Duodenal mucosa (tissue), 2 donors: ENCODE measurements around the gene C5orf52.

Experiments
- H3K27ac ChIP-seq: one replicate; pipeline ENCODE4 v1.7.0; 2013; ENCODE audit warnings: low read depth, low read length
- H3K27me3 ChIP-seq, 2 donors: one replicate each; pipeline ENCODE4 v1.7.0; 2013; ENCODE audit warnings: low read length in 2 of 2, control low read depth in 1 of 2; ENCODE audit not compliant: insufficient read depth in 2 of 2, control insufficient read depth in 1 of 2
- H3K36me3 ChIP-seq, 2 donors: one replicate each; pipeline ENCODE4 v1.7.0; 2013; ENCODE audit warnings: low read length in 2 of 2, control low read depth in 1 of 2; ENCODE audit not compliant: insufficient read depth in 2 of 2, control insufficient read depth in 1 of 2
- H3K4me1 ChIP-seq, 2 donors: one replicate each; pipeline ENCODE4 v1.7.0; 2013; ENCODE audit warnings: low read length in 2 of 2, control low read depth in 1 of 2; ENCODE audit not compliant: insufficient read depth in 2 of 2, control insufficient read depth in 1 of 2
- H3K4me3 ChIP-seq, 2 donors: one replicate each; pipeline ENCODE4 v1.7.0; 2013; ENCODE audit warnings: low read length in 2 of 2, low read depth in 1 of 2
- H3K9ac ChIP-seq, 2 donors: one replicate each; pipeline ENCODE4 v1.7.0; 2013; ENCODE audit warnings: low read length in 2 of 2, low read depth in 1 of 2
- H3K9me3 ChIP-seq, 2 donors: one replicate each; pipeline ENCODE4 v1.7.0; 2013; ENCODE audit warnings: low read length in 2 of 2, control low read depth in 1 of 2; ENCODE audit not compliant: control insufficient read depth in 1 of 2

Gene C5orf52

DNA sequence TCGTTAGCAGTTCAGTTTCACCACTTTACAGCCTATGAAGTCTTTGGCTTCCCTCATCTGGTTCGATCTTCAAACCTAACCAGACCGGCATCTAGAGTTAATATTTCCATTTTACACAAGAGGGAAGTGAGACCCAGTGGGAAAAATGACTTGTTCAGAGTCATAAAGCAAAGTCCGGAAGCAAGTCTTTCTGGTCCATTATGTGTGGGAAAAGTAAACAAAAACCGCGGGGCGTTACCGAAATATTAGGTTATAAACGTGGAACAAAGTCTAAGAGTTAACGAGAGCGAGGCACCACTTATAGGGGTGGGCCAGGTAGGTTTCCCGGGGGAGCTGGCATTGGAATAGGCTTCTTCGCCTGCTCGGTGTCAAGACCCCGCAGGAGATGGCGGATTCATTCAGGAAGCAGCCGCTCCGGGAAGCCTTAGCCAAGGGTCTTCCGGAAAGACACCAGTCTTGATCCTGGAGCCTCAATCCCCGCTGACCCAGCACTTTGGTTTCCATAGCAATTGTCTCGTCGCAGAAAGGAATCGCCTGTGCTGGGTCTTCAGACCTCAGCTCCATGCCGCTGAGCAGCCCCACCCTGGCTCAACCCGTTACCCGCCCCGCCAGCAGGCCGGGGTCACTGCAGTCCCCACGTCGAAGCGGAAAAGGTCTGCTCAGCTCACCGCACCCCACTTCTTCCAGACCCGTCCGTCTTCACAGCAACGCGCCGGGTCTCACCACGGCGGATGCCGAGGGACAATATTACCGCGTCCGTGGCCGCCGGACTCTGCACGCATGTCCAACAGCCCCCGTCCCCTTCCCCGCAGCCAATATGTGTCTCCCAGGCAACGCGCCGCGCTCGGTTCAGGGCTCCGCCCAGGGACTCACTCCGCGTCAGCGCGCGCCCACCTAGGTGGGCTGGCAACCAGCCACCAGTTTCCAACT is at the start of gene C5orf52:
Gene C5orf52 (plus strand): TSS at position 872 of the 930 bp plus-strand sequence. CDS start 82 bp downstream, outside the sequence.
- Histone ChIP-seq H3K9ac (peak within 1 kb of the TSS; percentile 86 to 96), H3K4me1 (peaks cover 11 to 21% of the 10 kb centered on the region in 2 donors), H3K27me3 (no peaks in the 10 kb centered on the region), H3K27ac (peak within 1 kb of the TSS; percentile 67), H3K9me3 (no peaks in the 10 kb centered on the region), H3K36me3 (no peaks in the 10 kb centered on the region), H3K4me3 (peak within 1 kb of the TSS; percentile 89 to 91)

- Histone ChIP-seq H3K4me3 (no peak overlapping the region), H3K27me3 (no peaks in the 10 kb centered on the region), H3K9me3 (no peaks in the 10 kb centered on the region), H3K9ac (no peak overlapping the region), H3K4me1 (no peaks in the 10 kb centered on the region), H3K27ac (no peak overlapping the region), H3K36me3 (no peaks in the 10 kb centered on the region)
Observed at GRCh38 chr5:157624144-157624543, 47.2 kb upstream of the C5orf52 start.

GRCh38 chr5:157626831-157627230 is 44.5 kb upstream of the C5orf52 start:
- no peaks in the 10 kb centered on the region for H3K36me3 ChIP-seq
- no peak overlapping the region for H3K4me3 ChIP-seq
- H3K4me1 ChIP-seq = no peaks in the 10 kb centered on the region
- no peak overlapping the region for H3K9ac ChIP-seq
- H3K27ac ChIP-seq = no peak overlapping the region
- H3K27me3 ChIP-seq = no peaks in the 10 kb centered on the region
- peaks cover 0 to 4% of the 10 kb centered on the region in 2 donors for H3K9me3 ChIP-seq

DNA sequence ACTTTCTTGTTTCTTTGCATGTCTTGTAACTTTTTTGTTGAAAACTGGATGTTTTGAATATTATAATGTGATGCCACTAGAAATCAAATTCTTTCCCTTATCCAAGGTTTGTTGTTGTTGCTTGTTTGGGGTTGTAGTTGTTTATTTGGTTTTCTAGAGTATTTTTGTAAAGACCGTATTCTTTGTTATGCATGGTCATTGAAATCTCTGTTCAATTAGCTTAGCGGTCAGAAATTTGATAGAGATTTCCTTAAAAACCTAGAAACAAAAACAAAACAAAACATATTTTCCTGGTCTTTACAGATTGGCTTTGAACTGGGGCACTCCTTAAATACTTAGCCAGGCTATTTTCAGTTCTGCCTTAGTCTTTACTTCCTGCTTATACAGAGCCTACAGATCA is 41.0 kb upstream of the C5orf52 start:
- H3K9me3 ChIP-seq = peaks cover 0 to 4% of the 10 kb centered on the region in 2 donors
- no peak overlapping the region for H3K9ac ChIP-seq
- H3K27me3 ChIP-seq = no peaks in the 10 kb centered on the region
- no peak overlapping the region for H3K27ac ChIP-seq
- no peaks in the 10 kb centered on the region for H3K36me3 ChIP-seq
- no peaks in the 10 kb centered on the region for H3K4me1 ChIP-seq
- H3K4me3 ChIP-seq = no peak overlapping the region

DNA sequence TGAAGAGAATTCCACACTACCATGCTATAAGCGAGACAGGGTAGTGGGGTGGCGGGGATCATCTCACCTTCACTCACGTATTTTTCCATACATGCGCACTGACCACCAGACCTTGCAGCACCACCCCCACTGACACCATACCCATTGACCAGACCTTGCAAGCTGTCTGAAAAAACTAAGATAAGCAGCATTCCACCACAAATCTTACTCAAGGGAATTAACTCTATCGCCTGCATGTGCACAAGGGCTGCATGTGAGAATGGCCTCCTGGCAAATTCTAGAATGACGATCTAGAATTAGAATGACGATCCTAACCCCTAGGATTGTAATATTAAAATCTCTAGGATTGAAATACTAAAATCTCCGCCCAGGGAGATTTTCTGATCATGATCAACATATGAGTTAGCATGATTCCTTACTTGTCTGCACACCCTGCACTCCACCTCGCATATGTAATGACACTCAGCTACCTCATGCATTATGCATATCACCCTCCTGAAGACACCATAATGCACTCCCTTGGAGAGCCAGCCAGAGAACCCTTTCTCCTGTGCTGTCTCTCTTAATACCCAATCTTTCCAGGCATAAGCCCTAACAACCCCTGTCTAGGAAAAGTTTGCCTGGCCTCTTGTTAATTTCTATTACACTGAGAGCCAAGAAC is 30.8 kb upstream of the C5orf52 start:
- no peak overlapping the region for H3K9ac ChIP-seq
- H3K27me3 ChIP-seq = no peaks in the 10 kb centered on the region
- H3K4me3 ChIP-seq = no peak overlapping the region
- H3K9me3 ChIP-seq = no peaks in the 10 kb centered on the region
- H3K4me1 ChIP-seq = no peaks in the 10 kb centered on the region
- no peak overlapping the region for H3K27ac ChIP-seq
- no peaks in the 10 kb centered on the region for H3K36me3 ChIP-seq

- no peaks in the 10 kb centered on the region for H3K27me3 ChIP-seq
- H3K4me1 ChIP-seq = no peaks in the 10 kb centered on the region
- H3K9me3 ChIP-seq = no peaks in the 10 kb centered on the region
- H3K9ac ChIP-seq = no peak overlapping the region
- H3K36me3 ChIP-seq = no peaks in the 10 kb centered on the region
- no peak overlapping the region for H3K27ac ChIP-seq
- no peak overlapping the region for H3K4me3 ChIP-seq
Observed at GRCh38 chr5:157648275-157648990, 22.9 kb upstream of the C5orf52 start.

GRCh38 chr5:157649101-157649500 is 22.2 kb upstream of the C5orf52 start:
- H3K9me3 ChIP-seq = no peaks in the 10 kb centered on the region
- H3K4me1 ChIP-seq = no peaks in the 10 kb centered on the region
- no peak overlapping the region for H3K27ac ChIP-seq
- H3K36me3 ChIP-seq = no peaks in the 10 kb centered on the region
- H3K4me3 ChIP-seq = no peak overlapping the region
- H3K9ac ChIP-seq = no peak overlapping the region
- H3K27me3 ChIP-seq = no peaks in the 10 kb centered on the region

DNA sequence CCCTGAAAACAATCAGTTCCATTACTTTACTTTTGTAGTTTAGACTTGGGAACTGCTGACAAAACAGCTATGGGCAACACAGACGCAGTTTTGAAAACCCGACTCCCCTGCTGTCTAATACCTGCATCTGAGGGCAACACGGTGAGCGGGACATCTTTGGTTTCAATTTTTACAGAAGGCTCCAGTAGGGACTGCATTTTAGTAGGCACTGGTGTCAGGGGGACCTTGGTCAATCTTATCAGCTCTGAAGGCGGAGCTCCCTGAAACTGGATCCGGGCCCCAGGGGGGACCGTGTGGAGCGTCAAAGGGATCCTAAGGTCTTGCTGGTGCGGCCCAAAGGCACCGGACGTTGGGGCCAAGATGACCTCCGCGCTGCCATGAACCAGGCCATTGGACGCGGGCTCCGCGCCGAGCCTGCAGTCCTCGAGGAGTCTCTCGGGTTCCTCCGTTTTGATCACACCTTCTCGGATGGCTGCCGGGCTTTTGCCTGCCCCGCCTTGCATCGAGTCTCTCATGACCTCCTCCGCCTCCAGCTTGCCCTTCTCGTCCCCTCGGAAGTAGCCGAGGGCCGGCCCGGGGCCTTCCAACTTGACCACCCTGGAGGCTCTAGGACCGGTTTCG is 20.2 kb upstream of the C5orf52 start:
- Histone ChIP-seq H3K9me3 (no peaks in the 10 kb centered on the region), H3K27ac (no peak overlapping the region), H3K27me3 (no peaks in the 10 kb centered on the region), H3K4me3 (peak overlapping the region; percentile 62 to 78), H3K9ac (peak overlapping the region in 1 of 2 donors; percentile 6), H3K4me1 (no peaks in the 10 kb centered on the region), H3K36me3 (no peaks in the 10 kb centered on the region)

DNA sequence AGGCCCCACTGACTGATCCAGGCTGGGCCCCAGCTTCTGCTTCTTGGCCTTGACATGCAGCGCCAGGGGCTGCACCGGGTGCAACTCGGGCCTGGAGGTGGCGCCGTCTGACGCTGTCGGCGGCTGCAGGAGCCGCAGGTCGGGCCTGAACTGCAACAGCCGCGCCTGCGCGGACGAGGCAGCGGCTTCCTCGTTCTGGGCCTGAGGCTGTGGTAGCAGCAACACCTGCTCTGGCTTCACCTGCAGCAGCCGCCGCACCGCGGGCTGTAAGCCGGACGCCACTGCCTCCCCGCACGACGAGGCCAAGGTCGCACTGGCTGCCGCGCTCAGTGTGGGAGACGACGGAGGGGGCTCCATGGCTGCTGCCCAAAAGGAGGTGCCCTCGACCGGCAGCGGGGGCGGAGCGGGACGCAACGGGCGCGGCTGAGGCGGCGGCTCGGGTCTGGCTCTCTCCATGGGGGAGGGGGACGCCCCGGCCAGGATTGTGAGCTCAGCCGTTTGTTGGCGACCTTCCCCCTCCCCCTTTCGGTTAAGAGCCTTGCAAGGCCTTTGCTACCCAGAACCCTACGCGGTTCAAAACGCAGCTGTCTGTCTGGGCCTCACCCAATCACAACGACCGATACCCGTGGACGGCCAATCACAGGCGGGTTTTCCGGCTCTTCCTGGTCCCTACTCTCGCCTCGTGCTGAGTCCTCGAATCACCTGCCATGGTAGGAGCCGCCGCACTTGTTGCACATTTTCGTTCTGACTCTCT is 19.5 kb upstream of the C5orf52 start:
- H3K4me1 ChIP-seq = no peaks in the 10 kb centered on the region
- H3K4me3 ChIP-seq = peak overlapping the region; percentile 62 to 78
- no peaks in the 10 kb centered on the region for H3K36me3 ChIP-seq
- H3K9me3 ChIP-seq = no peaks in the 10 kb centered on the region
- H3K27me3 ChIP-seq = no peaks in the 10 kb centered on the region
- peak overlapping the region; percentile 6 to 68 for H3K9ac ChIP-seq
- no peak overlapping the region for H3K27ac ChIP-seq
